ENCODE data around the gene DGCR2.

The DGCR2 gene

GRCh38 chr22:19126309-19127273, 4.4 kb upstream of the DGCR2 start:
- no peak for DNase-seq (ENCODE audit: low spot score)

DNA sequence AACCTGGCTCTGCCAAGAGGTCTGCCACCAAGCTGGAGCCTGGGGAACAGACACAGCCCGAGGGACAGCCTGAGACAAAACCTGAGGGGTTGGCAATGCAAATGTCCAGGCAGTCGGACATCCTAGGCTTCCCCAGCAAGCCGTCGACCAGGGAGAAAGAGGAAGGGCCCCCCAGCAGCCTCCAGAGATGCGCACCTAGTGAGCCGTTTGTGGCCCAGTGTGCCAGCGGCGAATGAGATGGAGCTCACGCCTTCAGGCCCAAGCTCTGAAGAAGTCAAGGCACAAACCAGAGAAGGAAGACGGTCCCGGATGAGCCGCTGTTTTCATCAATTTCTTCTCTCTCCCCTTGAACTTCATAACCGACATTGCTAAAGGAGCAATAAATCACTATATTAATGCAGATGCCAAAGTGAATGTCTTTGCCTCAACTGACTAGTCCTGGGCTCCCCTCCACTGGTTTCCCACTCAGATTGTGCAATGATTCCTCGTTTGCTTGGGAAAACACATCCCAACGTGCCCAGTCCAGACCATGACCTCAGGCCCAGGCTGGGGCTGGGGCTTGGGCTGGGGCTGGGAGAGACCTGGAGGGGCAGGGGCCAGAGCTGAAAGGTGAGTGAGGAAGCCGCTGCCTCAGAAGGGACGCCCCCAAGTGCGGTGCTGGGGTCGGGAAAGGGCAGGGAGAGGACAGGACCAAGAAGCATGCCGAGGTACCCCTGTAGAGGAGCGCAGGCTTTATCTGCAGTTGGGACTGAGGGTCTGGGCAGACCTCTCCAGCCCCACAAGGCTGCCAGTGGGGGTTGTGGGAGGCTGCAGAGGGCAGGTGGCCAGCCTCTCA, 3.5 kb upstream of the DGCR2 start:
- no peak for DNase-seq (ENCODE audit: low spot score)

GRCh38 chr22:19125011-19125410, 2.8 kb upstream of the DGCR2 start:
- no peak for DNase-seq (ENCODE audit: low spot score)

GRCh38 chr22:19124377-19124776, 2.2 kb upstream of the DGCR2 start:
- no peak for DNase-seq (ENCODE audit: low spot score)

GRCh38 chr22:19123936-19124335, 1.7 kb upstream of the DGCR2 start:
- DNase-seq (ENCODE audit: low spot score), result no peak

DNA sequence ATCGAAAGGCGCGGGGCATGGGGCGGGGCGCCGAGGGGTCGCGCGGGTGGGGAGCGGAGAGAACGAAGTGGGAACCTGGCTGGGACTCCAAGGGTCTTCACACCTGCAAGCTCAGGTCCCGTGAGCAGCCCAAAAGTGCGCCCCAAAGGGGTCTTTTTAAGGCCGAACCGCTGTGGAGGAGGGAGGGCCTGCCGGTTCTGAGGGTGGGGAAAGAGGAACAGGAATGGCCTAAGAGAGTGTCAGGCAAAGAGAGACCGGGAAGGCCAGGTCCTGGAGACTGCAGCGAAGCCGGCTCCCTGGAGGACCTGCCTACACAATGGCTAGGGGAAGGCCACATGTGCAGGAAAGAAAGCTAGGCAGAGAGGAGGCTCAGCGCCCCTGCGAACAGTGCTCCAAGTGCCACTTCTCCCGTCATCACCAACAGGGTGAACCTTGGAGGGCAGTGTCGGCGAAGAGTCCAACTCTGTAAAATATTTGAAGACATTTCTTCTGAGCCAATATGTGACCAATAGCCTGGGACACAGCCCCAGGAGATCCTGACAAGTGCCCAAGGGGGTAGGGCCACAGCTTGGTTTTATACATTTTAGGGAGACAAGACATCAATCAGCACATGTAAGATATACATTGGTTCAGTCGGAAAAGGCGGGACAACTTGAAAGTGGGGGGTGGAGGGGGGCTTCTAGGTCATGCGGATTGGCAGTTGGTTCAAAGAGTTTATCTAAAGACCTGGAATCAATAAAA, 710 bp upstream of the DGCR2 start:
- no peak for DNase-seq (ENCODE audit: low spot score)

GRCh38 chr22:19121631-19122142, 525 bp downstream of the DGCR2 start:
- DNase-seq (ENCODE audit: low spot score), result peak; percentile 35

GRCh38 chr22:19120829-19121630, 1.2 kb downstream of the DGCR2 start:
- no peak for DNase-seq (ENCODE audit: low spot score)

- DNase-seq (ENCODE audit: low spot score), result no peak
Observed at GRCh38 chr22:19119949-19120348, 2.3 kb downstream of the DGCR2 start.

DNA sequence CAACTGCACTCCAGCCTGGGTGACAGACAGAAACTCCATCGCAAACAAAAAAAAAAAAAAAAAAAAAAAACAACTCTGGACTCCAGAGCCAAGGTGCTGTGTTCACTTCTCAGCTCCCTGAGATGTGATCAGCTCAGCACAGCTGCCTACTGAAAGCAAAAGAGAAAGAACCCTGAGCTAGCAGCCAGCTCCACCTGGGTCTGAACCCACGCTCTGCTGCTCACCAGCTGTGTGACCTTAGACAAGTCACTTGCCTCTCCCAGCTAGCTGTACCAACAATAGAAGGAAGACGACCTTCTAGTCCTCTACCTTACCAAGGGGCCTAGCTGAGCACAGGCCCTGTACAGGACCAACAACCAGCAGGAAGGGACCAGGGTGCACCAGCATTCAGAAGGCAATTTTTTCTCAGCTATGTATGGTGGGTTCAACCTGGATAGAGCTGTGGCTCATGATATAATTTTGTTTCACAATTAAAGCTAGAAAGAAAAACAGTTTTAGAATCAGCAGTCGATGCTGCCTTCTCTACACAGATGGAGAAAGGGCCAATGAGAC, 3.8 kb downstream of the DGCR2 start:
- DNase-seq (ENCODE audit: low spot score), result no peak

DNA sequence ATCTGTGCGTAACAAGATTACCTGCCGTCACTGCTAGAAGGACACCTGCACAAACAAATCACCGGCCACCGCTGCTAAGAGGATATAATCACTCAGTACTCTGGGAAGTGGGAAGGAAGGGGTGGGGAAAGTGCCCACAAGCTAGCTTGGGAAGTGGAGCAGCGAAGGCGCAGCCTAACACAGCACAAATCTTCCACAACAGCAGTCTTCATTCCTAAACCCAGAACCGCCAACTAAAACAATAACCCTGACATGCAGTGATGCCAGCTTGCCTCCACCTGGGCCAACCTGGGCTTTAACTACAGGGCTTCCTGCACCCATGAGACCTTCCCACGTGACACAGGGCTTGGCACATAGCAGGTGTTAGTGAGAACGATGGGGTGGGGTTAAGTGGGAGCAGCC, 5.1 kb downstream of the DGCR2 start:
- no peak for DNase-seq (ENCODE audit: low spot score)

GRCh38 chr22:19115628-19116027, 6.6 kb downstream of the DGCR2 start:
- no peak for DNase-seq (ENCODE audit: low spot score)

DNA sequence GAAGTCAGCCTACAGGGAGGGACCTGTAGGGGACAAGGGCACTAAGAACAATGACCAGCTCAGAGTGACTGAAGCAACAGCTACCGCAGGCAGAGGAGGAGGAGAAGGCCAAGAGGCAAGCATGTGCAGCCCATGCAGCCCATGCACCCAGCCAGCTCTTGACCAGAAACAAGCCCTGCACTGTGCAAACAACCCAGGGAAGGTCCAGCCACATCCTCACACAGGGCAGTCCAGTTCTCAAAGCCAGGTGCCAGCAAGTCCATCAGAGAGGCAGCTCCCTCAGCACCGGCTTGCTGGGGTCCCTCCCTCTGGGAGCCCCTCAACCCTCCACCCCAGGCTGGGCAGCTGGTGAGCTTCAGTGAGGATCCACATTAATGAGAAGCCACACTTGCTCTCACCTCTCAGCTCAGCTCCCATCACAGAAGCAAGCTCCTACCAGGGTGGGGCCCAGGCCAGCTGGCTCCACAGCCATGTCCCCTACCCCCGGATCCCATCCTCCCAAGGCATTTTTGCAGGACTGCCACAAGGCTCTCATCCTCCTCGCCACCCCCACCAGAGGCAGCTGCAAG, 7.1 kb downstream of the DGCR2 start:
- DNase-seq (ENCODE audit: low spot score), result no peak

- no peak for DNase-seq (ENCODE audit: low spot score)
Observed at GRCh38 chr22:19113429-19113828, 8.8 kb downstream of the DGCR2 start.

DNA sequence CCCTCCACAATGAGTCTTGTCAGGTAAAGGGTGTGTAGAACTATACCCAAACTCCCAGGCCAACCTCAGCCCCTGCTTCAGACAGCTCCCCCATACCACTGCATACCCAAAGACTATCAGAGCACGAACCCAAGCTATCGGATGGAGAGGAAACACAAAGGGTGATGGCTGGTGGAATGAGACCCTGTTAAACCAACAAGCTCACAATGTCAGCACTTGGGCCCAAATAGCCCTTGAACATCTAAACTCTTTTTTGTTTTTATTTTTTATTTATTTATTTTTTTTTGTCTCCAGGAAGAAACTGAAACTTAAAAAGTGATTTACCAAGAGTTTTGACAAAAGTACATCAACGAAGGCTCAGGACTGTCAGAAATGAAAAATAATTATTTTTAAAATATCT, 10.6 kb downstream of the DGCR2 start:
- DNase-seq (ENCODE audit: low spot score), result no peak

DNA sequence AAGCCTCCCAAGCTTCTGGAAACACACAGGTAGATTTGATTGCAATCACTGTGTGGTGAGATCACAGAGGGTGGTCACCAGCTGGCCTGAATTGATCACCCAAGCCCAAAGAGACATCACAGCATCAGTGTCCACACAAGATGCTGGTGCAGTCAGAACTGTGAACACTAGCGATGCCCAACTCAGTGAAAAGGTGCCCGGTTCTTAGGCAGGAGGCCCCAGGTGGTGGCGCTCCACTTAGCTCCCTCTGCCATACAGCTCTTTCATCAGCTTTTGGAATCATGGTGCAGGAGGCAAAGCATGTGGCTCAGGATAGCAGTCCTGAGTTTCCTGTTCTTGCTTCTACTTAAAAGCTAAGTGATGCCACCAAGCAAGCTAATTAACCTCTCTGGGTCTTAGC, 11.1 kb downstream of the DGCR2 start:
- DNase-seq (ENCODE audit: low spot score), result no peak

GRCh38 chr22:19110646-19111045, 11.6 kb downstream of the DGCR2 start:
- no peak for DNase-seq (ENCODE audit: low spot score)

DNA sequence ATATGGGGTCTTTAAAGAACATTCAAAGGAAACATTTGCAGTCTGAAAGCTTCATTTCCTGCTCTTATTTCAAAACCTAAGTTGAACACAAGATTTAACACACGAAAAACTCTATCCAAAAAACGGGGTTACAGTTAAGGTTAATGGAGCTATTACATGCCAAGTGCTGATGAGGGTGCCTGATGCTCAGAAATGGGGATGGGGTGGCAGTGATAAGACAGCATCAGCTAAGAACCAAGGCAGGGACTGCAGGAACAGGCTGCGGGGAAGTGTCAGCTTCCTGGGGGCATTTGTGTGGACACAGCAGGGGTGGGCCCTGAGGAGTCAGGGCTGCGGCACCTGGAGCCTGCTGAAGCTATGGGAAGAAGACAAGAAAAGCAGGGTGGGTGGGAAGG, 12.2 kb downstream of the DGCR2 start:
- DNase-seq (ENCODE audit: low spot score), result no peak

DNA sequence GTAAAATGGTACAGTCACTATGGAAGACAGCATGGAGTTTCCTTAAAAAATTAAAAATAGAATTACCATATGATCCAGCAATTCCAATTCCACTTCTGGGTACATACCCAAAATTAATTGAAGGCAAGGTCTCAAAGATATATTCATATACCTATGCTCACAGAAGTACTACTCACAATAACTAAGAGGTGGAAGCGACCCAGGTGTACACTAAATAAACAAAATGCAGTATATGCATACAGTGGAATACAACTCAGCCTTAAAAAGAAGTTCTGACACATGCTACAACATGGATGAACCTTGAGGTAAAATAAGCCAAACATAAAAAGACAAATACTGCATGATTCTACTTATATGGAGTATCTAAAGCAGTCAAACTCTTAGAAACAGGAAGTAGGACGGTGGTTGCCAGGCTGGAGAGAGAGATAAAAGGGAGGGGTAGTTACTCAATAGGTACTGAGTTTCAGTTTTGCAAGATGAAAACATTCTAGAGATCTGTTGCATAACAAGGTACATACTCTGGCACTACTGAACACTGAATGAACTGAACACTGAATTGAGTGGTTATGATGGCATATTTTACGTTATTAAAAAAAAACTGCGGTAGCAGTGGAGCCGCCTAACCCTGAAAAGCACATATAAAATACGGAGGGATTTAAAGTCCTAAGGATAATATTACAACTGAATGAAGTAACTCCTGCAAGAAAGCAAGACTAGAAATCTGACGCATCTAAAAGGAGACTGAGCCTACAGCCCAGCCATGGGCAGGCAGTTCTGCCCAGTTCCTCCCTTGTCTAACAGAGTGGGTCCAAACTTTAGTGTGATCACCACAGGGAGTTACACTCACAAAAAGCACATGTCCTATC, 12.8 kb downstream of the DGCR2 start:
- DNase-seq (ENCODE audit: low spot score), result peak; percentile 74

GRCh38 chr22:19108807-19109197, 13.4 kb downstream of the DGCR2 start:
- no peak for DNase-seq (ENCODE audit: low spot score)

Data from activated CD4-positive, alpha-beta T cell treated with anti-CD3 and anti-CD28 coated beads, Interleukin-2, Interleukin-4, amounts not matched to agents 100 ng/mL and 50 ng/mL, durations not matched to agents 16 hours and 8 hours (primary cell).